ENCODE data around the gene NMNAT2.

The NMNAT2 gene

GRCh38 chr1:183301239-183301638 is 116.9 kb downstream of the NMNAT2 start:
- Mint-ChIP-seq H3K4me3 (no peak overlapping the region), H3K4me1 (ENCODE audit: low read depth) (no peaks in the 10 kb centered on the region), H3K27ac (no peak overlapping the region), H3K9me3 (ENCODE audit: low read depth) (peaks cover 4% of the 10 kb centered on the region), H3K36me3 (no peaks in the 10 kb centered on the region), H3K27me3 (peaks cover 2% of the 10 kb centered on the region)

GRCh38 chr1:183300828-183301227 is 117.4 kb downstream of the NMNAT2 start:
- no peaks in the 10 kb centered on the region for H3K36me3 Mint-ChIP-seq
- no peak overlapping the region for H3K27ac Mint-ChIP-seq
- H3K27me3 Mint-ChIP-seq, result peaks cover 2% of the 10 kb centered on the region
- no peak overlapping the region for H3K4me3 Mint-ChIP-seq
- H3K4me1 Mint-ChIP-seq (ENCODE audit: low read depth), result no peaks in the 10 kb centered on the region
- H3K9me3 Mint-ChIP-seq (ENCODE audit: low read depth), result peaks cover 4% of the 10 kb centered on the region

GRCh38 chr1:183300395-183300794 is 117.8 kb downstream of the NMNAT2 start:
- no peak overlapping the region for H3K4me3 Mint-ChIP-seq
- peaks cover 4% of the 10 kb centered on the region for H3K9me3 Mint-ChIP-seq (ENCODE audit: low read depth)
- no peak overlapping the region for H3K27ac Mint-ChIP-seq
- peaks cover 2% of the 10 kb centered on the region for H3K27me3 Mint-ChIP-seq
- no peaks in the 10 kb centered on the region for H3K4me1 Mint-ChIP-seq (ENCODE audit: low read depth)
- H3K36me3 Mint-ChIP-seq, result no peaks in the 10 kb centered on the region

- Mint-ChIP-seq H3K4me1 (ENCODE audit: low read depth) (no peaks in the 10 kb centered on the region), H3K4me3 (no peak overlapping the region), H3K36me3 (no peaks in the 10 kb centered on the region), H3K27ac (no peak overlapping the region), H3K9me3 (ENCODE audit: low read depth) (peaks cover 4% of the 10 kb centered on the region), H3K27me3 (no peaks in the 10 kb centered on the region)
These were observed 121.4 kb downstream of the NMNAT2 start for GRCh38 chr1:183296782-183297181.

GRCh38 chr1:183295521-183295920 is 122.7 kb downstream of the NMNAT2 start:
- Mint-ChIP-seq H3K27me3 (no peaks in the 10 kb centered on the region), H3K4me3 (no peak overlapping the region), H3K36me3 (no peaks in the 10 kb centered on the region), H3K9me3 (ENCODE audit: low read depth) (peaks cover 4% of the 10 kb centered on the region), H3K27ac (no peak overlapping the region), H3K4me1 (ENCODE audit: low read depth) (no peaks in the 10 kb centered on the region)

GRCh38 chr1:183293876-183294275 is 124.3 kb downstream of the NMNAT2 start:
- peaks cover 4% of the 10 kb centered on the region for H3K9me3 Mint-ChIP-seq (ENCODE audit: low read depth)
- no peak overlapping the region for H3K4me3 Mint-ChIP-seq
- no peaks in the 10 kb centered on the region for H3K27me3 Mint-ChIP-seq
- no peaks in the 10 kb centered on the region for H3K36me3 Mint-ChIP-seq
- H3K27ac Mint-ChIP-seq, result no peak overlapping the region
- H3K4me1 Mint-ChIP-seq (ENCODE audit: low read depth), result no peaks in the 10 kb centered on the region

- H3K4me1 Mint-ChIP-seq (ENCODE audit: low read depth), result no peaks in the 10 kb centered on the region
- no peak overlapping the region for H3K4me3 Mint-ChIP-seq
- H3K27ac Mint-ChIP-seq, result no peak overlapping the region
- no peaks in the 10 kb centered on the region for H3K9me3 Mint-ChIP-seq (ENCODE audit: low read depth)
- no peaks in the 10 kb centered on the region for H3K27me3 Mint-ChIP-seq
- no peaks in the 10 kb centered on the region for H3K36me3 Mint-ChIP-seq
These were observed 124.9 kb downstream of the NMNAT2 start for GRCh38 chr1:183293241-183293640.

- H3K27me3 Mint-ChIP-seq, result no peaks in the 10 kb centered on the region
- H3K4me3 Mint-ChIP-seq, result no peak overlapping the region
- H3K9me3 Mint-ChIP-seq (ENCODE audit: low read depth), result no peaks in the 10 kb centered on the region
- no peak overlapping the region for H3K27ac Mint-ChIP-seq
- no peaks in the 10 kb centered on the region for H3K36me3 Mint-ChIP-seq
- no peaks in the 10 kb centered on the region for H3K4me1 Mint-ChIP-seq (ENCODE audit: low read depth)
These were observed 126.2 kb downstream of the NMNAT2 start for GRCh38 chr1:183291802-183292514.

- Mint-ChIP-seq H3K27ac (no peak overlapping the region), H3K36me3 (no peaks in the 10 kb centered on the region), H3K9me3 (ENCODE audit: low read depth) (no peaks in the 10 kb centered on the region), H3K4me3 (no peak overlapping the region), H3K27me3 (no peaks in the 10 kb centered on the region), H3K4me1 (ENCODE audit: low read depth) (no peaks in the 10 kb centered on the region)
These were observed 126.9 kb downstream of the NMNAT2 start for GRCh38 chr1:183291216-183291762.

- no peaks in the 10 kb centered on the region for H3K4me1 Mint-ChIP-seq (ENCODE audit: low read depth)
- no peaks in the 10 kb centered on the region for H3K36me3 Mint-ChIP-seq
- H3K4me3 Mint-ChIP-seq, result no peak overlapping the region
- H3K9me3 Mint-ChIP-seq (ENCODE audit: low read depth), result no peaks in the 10 kb centered on the region
- no peak overlapping the region for H3K27ac Mint-ChIP-seq
- no peaks in the 10 kb centered on the region for H3K27me3 Mint-ChIP-seq
These were observed 127.6 kb downstream of the NMNAT2 start for GRCh38 chr1:183290628-183291027.

GRCh38 chr1:183289051-183289496 is 129.1 kb downstream of the NMNAT2 start:
- H3K27me3 Mint-ChIP-seq, result peaks cover 2% of the 10 kb centered on the region
- H3K36me3 Mint-ChIP-seq, result no peaks in the 10 kb centered on the region
- no peaks in the 10 kb centered on the region for H3K4me1 Mint-ChIP-seq (ENCODE audit: low read depth)

GRCh38 chr1:183288583-183288982 is 129.6 kb downstream of the NMNAT2 start:
- H3K9me3 Mint-ChIP-seq (ENCODE audit: low read depth), result no peaks in the 10 kb centered on the region
- H3K4me1 Mint-ChIP-seq (ENCODE audit: low read depth), result no peaks in the 10 kb centered on the region
- H3K27ac Mint-ChIP-seq, result no peak overlapping the region
- H3K4me3 Mint-ChIP-seq, result no peak overlapping the region
- H3K27me3 Mint-ChIP-seq, result peaks cover 2% of the 10 kb centered on the region
- H3K36me3 Mint-ChIP-seq, result no peaks in the 10 kb centered on the region

More at GRCh38 chr1:183289051-183289496, 129.1 kb downstream of the NMNAT2 start:
- H3K27ac Mint-ChIP-seq, result no peak overlapping the region
- H3K9me3 Mint-ChIP-seq (ENCODE audit: low read depth), result no peaks in the 10 kb centered on the region
- no peak overlapping the region for H3K4me3 Mint-ChIP-seq

- Mint-ChIP-seq H3K36me3 (no peaks in the 10 kb centered on the region), H3K27me3 (peaks cover 2% of the 10 kb centered on the region), H3K27ac (no peak overlapping the region), H3K4me1 (ENCODE audit: low read depth) (no peaks in the 10 kb centered on the region), H3K4me3 (no peak overlapping the region), H3K9me3 (ENCODE audit: low read depth) (no peaks in the 10 kb centered on the region)
These were observed 130.9 kb downstream of the NMNAT2 start for GRCh38 chr1:183287191-183287675.

- no peaks in the 10 kb centered on the region for H3K36me3 Mint-ChIP-seq
- no peak overlapping the region for H3K27ac Mint-ChIP-seq
- peaks cover 3% of the 10 kb centered on the region for H3K27me3 Mint-ChIP-seq
- H3K4me3 Mint-ChIP-seq, result no peak overlapping the region
- no peaks in the 10 kb centered on the region for H3K9me3 Mint-ChIP-seq (ENCODE audit: low read depth)
- H3K4me1 Mint-ChIP-seq (ENCODE audit: low read depth), result no peaks in the 10 kb centered on the region
These were observed 132.4 kb downstream of the NMNAT2 start for GRCh38 chr1:183285746-183286145.

GRCh38 chr1:183285256-183285655 is 132.9 kb downstream of the NMNAT2 start:
- no peak overlapping the region for H3K4me3 Mint-ChIP-seq
- no peak overlapping the region for H3K27ac Mint-ChIP-seq
- no peaks in the 10 kb centered on the region for H3K4me1 Mint-ChIP-seq (ENCODE audit: low read depth)
- no peaks in the 10 kb centered on the region for H3K36me3 Mint-ChIP-seq
- H3K9me3 Mint-ChIP-seq (ENCODE audit: low read depth), result no peaks in the 10 kb centered on the region
- H3K27me3 Mint-ChIP-seq, result peaks cover 3% of the 10 kb centered on the region

GRCh38 chr1:183284086-183284485 is 134.1 kb downstream of the NMNAT2 start:
- Mint-ChIP-seq H3K36me3 (no peaks in the 10 kb centered on the region), H3K27me3 (peaks cover 3% of the 10 kb centered on the region)

More at GRCh38 chr1:183284086-183284485, 134.1 kb downstream of the NMNAT2 start:
- Mint-ChIP-seq H3K4me1 (ENCODE audit: low read depth) (no peaks in the 10 kb centered on the region), H3K4me3 (no peak overlapping the region), H3K27ac (no peak overlapping the region), H3K9me3 (ENCODE audit: low read depth) (no peaks in the 10 kb centered on the region)
